WTC11 (cell line): ENCODE data around the gene OCSTAMP.

Experiments used
- GABPB1 ChIP-seq: sonication (generic); formaldehyde crosslinking; IDR thresholded peaks from 2 replicates; pipeline ENCODE4 v1.8.1; 2023; ENCODE audit warnings: mild to moderate bottlenecking, missing genetic modification reagents
- KAT7 ChIP-seq: sonication (generic); formaldehyde crosslinking; IDR thresholded peaks from 2 replicates; pipeline ENCODE4 v1.8.1; 2023; ENCODE audit warnings: missing genetic modification reagents, mild to moderate bottlenecking, borderline replicate concordance
- NFYB ChIP-seq: sonication (generic); formaldehyde crosslinking; conservative IDR thresholded peaks from 2 replicates; pipeline ENCODE4 v1.8.0; 2022; ENCODE audit warnings: low read depth, missing genetic modification reagents
- NR3C1 ChIP-seq: sonication (generic); formaldehyde crosslinking; conservative IDR thresholded peaks from 2 replicates; pipeline ENCODE4 v1.8.1; 2023; ENCODE audit warnings: low read depth, mild to moderate bottlenecking, missing genetic modification reagents
- ZNF121 ChIP-seq: sonication (generic); formaldehyde crosslinking; IDR thresholded peaks from 2 replicates; pipeline ENCODE4 v1.8.0; 2023; ENCODE audit warnings: missing genetic modification reagents
- TF ChIP-seq, protein P1 (sequence below): fragments of 200-600 bp; IDR thresholded peaks from 2 replicates; pipeline ENCODE4 v1.8.0; 2022; ENCODE audit warnings: antibody characterized with exemption
- TF ChIP-seq, protein P2 (sequence below): sonication (generic); formaldehyde crosslinking; IDR thresholded peaks from 2 replicates; pipeline ENCODE4 v1.8.0; 2022; ENCODE audit warnings: missing genetic modification reagents
- TF ChIP-seq, protein P3 (sequence below): sonication (generic); formaldehyde crosslinking; conservative IDR thresholded peaks from 2 replicates; pipeline ENCODE4 v1.8.1; 2022; ENCODE audit warnings: mild to moderate bottlenecking, missing genetic modification reagents
- TF ChIP-seq, protein P4 (sequence below): sonication (generic); formaldehyde crosslinking; IDR thresholded peaks from 2 replicates; pipeline ENCODE4 v1.8.1; 2023; ENCODE audit warnings: mild to moderate bottlenecking, moderate library complexity, missing genetic modification reagents

DNA sequence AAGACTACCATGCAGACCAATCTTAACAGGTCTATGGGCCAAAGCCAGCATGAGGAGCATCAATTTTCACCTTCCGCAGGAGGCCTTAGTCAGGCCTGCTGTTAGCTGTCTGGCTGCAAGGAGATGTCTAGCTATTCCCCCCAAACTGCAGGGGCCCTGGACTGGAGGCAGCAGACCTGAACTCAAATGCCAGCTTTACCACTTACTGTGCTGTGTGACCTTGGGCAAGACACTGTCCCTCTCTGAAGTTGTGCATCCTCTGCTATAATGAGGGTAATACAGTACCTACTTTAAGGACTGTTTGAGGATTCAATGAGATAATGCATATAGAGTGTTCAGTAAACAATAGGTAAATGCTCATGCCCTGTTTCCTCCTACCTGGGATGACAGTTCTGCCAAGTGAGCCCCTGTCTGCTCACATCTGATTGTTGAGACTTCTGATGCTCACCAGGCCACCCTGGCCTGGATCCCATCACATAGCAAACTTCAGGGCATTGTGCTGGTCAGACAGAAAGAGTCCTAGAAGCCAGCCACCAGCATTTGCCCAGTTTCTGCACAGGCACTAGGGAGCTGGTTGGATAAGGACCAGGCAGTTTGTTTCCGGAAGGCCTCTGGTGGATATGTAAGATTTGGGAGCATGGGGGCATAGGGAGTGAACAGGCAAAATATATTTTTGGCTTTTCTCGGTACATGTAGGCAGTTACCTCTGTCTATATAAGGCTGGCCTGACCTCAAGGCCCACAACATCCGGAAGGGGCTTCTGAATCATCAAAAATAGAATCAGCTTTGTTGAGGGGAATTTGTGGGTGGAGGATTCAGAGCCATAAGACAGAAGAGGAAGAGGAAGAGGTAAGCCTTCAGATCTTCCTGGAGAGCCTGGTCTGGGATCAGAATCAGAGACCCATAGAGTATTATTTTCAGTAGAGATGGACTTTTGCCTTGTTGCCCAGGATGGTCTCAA, 2.3 kb upstream of the OCSTAMP start:
- TF ChIP-seq, protein P1, sequence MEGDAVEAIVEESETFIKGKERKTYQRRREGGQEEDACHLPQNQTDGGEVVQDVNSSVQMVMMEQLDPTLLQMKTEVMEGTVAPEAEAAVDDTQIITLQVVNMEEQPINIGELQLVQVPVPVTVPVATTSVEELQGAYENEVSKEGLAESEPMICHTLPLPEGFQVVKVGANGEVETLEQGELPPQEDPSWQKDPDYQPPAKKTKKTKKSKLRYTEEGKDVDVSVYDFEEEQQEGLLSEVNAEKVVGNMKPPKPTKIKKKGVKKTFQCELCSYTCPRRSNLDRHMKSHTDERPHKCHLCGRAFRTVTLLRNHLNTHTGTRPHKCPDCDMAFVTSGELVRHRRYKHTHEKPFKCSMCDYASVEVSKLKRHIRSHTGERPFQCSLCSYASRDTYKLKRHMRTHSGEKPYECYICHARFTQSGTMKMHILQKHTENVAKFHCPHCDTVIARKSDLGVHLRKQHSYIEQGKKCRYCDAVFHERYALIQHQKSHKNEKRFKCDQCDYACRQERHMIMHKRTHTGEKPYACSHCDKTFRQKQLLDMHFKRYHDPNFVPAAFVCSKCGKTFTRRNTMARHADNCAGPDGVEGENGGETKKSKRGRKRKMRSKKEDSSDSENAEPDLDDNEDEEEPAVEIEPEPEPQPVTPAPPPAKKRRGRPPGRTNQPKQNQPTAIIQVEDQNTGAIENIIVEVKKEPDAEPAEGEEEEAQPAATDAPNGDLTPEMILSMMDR = no peak
- TF ChIP-seq ZNF121 (CRISPR knock-in tag) (no peak), NFYB (CRISPR knock-in tag) (no peak), GABPB1 (no peak), NR3C1 (CRISPR knock-in tag) (no peak), KAT7 (no peak)
- TF ChIP-seq, protein P2, sequence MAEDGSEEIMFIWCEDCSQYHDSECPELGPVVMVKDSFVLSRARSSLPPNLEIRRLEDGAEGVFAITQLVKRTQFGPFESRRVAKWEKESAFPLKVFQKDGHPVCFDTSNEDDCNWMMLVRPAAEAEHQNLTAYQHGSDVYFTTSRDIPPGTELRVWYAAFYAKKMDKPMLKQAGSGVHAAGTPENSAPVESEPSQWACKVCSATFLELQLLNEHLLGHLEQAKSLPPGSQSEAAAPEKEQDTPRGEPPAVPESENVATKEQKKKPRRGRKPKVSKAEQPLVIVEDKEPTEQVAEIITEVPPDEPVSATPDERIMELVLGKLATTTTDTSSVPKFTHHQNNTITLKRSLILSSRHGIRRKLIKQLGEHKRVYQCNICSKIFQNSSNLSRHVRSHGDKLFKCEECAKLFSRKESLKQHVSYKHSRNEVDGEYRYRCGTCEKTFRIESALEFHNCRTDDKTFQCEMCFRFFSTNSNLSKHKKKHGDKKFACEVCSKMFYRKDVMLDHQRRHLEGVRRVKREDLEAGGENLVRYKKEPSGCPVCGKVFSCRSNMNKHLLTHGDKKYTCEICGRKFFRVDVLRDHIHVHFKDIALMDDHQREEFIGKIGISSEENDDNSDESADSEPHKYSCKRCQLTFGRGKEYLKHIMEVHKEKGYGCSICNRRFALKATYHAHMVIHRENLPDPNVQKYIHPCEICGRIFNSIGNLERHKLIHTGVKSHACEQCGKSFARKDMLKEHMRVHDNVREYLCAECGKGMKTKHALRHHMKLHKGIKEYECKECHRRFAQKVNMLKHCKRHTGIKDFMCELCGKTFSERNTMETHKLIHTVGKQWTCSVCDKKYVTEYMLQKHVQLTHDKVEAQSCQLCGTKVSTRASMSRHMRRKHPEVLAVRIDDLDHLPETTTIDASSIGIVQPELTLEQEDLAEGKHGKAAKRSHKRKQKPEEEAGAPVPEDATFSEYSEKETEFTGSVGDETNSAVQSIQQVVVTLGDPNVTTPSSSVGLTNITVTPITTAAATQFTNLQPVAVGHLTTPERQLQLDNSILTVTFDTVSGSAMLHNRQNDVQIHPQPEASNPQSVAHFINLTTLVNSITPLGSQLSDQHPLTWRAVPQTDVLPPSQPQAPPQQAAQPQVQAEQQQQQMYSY (CRISPR knock-in tag) = no peak
- TF ChIP-seq, protein P3, sequence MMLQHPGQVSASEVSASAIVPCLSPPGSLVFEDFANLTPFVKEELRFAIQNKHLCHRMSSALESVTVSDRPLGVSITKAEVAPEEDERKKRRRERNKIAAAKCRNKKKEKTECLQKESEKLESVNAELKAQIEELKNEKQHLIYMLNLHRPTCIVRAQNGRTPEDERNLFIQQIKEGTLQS (CRISPR knock-in tag) = no peak
- TF ChIP-seq, protein P4, sequence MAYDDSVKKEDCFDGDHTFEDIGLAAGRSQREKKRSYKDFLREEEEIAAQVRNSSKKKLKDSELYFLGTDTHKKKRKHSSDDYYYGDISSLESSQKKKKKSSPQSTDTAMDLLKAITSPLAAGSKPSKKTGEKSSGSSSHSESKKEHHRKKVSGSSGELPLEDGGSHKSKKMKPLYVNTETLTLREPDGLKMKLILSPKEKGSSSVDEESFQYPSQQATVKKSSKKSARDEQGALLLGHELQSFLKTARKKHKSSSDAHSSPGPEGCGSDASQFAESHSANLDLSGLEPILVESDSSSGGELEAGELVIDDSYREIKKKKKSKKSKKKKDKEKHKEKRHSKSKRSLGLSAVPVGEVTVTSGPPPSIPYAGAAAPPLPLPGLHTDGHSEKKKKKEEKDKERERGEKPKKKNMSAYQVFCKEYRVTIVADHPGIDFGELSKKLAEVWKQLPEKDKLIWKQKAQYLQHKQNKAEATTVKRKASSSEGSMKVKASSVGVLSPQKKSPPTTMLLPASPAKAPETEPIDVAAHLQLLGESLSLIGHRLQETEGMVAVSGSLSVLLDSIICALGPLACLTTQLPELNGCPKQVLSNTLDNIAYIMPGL (CRISPR knock-in tag) = no peak
